Prostate gland (tissue), 2 donors: ENCODE data around the gene MYZAP. TPM values are rescaled to one million over a fixed set of nuclear protein-coding genes. Genes with fewer than 3 reads are reported as not detected.

ENCODE experiments used
- DNase-seq: peaks from one replicate; pipeline ENCODE4 v3.0.0-alpha.2; 2019; ENCODE audit warnings: low spot score
- H3K27ac ChIP-seq, 2 donors: fragments of 200-600 bp; sonication (generic); 2 replicates each; pipeline ENCODE4 v1.5.1; 2017 to 2019
- H3K27me3 ChIP-seq: fragments of 200-600 bp; sonication (generic); replicated peaks from 2 replicates; pipeline ENCODE4 v1.5.1; 2019; ENCODE audit not compliant: insufficient read depth
- H3K36me3 ChIP-seq, 2 donors: fragments of 200-600 bp; sonication (generic); 1 replicate in 1 of 2; 2 replicates in 1 of 2; pipeline versions ENCODE4 v1.5.1 to v1.8.1; 2017 to 2019
- H3K4me1 ChIP-seq: fragments of 200-600 bp; sonication (generic); replicated peaks from 2 replicates; pipeline ENCODE4 v1.5.1; 2019
- H3K4me3 ChIP-seq, 2 donors: fragments of 200-600 bp; sonication (generic); 2 replicates each; pipeline ENCODE4 v1.5.1; 2017 to 2019
- H3K9me3 ChIP-seq: fragments of 200-600 bp; sonication (generic); 2 replicates; pipeline ENCODE4 v1.5.1; 2017
- POLR2A ChIP-seq: fragments of 450-650 bp; IDR thresholded peaks from one replicate; pipeline ENCODE4 v1.6.1; 2016; ENCODE audit warnings: antibody characterized with exemption, mild to moderate bottlenecking
- POLR2AphosphoS5 ChIP-seq: sonication (generic); formaldehyde crosslinking; IDR thresholded peaks from one replicate; pipeline ENCODE4 v1.6.1; 2017; ENCODE audit warnings: antibody characterized with exemption
- WGBS: methylation state at CpG from one replicate; pipeline ENCODE4 v1.1.5; 2018; 5-methylcytosine and 5-hydroxymethylcytosine counted together
- intact Hi-C: fragments of 100-400 bp; cut with DNase I; formaldehyde crosslinking; loops from one replicate; pipeline ENCODE4 v1.14.2; 2022
- total RNA-seq, 2 donors: library from RNA; depleted of rRNA; stranded (reverse); fragments of >200 nt; gene quantifications; one replicate each; pipeline ENCODE4 v1.1.0, GENCODE V29; 2016
- TF ChIP-seq, protein P1 (sequence below), 4 experiments: fragments of 200-600 bp in 2 of 4; fragments of 450-650 bp in 2 of 4; sonication (generic) in 2 of 4; IDR thresholded peaks; 1 replicate in 3 of 4; 2 replicates in 1 of 4; pipeline ENCODE4 v1.5.1; 2016 to 2019; ENCODE audit warnings: antibody characterized with exemption in 4 of 4, mild to moderate bottlenecking in 2 of 4, moderate library complexity in 2 of 4

The MYZAP gene
- total RNA-seq, 2 donors from 2014 or later = 14.9 to 25.1 TPM

DNA sequence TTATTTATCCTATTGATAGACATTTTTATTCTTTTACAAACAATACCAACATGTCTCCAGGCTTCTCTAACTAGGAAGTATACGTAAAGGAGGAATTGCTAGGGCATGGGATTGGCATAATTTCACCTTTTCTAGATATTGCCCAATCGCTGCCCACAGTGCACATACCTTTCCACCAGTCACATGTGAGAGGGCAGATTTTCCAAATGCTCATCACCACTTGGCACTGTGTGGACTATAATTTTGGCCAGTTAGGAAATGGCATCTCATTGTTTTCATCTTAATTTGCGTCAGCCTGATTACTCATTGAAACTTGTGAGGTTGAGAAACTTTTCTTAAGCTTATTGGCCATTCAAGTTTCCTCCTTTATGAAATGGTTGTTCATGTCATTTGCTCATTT lies 57.4 kb downstream of the MYZAP start:
- WGBS = 94% methylated on average over 3 of the region's 3 CpGs
- TF ChIP-seq POLR2A = no peak
- no peak for DNase-seq
- intact Hi-C loops = no loop called here
- no peaks in the 10 kb centered on the region for H3K9me3 ChIP-seq
- H3K4me3 ChIP-seq = no peak overlapping the region
- no peaks in the 10 kb centered on the region for H3K27me3 ChIP-seq
- H3K36me3 ChIP-seq = no peaks in the 10 kb centered on the region
- no peak overlapping the region for H3K27ac ChIP-seq
- H3K4me1 ChIP-seq = no peaks in the 10 kb centered on the region

DNA sequence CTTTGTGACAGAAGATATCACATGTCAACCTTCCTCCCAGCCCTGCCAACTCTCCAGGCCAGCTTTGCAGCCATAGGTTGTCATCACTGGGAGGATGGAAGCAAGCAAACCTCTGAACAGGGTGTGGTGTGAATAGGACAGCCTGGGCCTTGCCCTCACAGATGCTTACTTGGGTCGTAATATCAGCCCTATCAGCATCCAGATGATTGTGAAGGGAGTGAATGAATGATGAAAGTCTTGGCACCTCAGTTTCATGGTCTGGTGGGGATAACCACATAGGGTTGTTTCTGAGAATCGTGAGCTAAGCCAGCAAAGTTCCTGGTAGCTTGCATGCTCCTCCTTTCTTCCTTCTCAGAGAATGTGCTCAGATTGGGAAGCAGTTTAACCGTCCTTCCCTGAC lies 59.7 kb downstream of the MYZAP start:
- 97% methylated on average over 3 of the region's 3 CpGs for WGBS
- H3K9me3 ChIP-seq = no peaks in the 10 kb centered on the region
- TF ChIP-seq, protein P1, sequence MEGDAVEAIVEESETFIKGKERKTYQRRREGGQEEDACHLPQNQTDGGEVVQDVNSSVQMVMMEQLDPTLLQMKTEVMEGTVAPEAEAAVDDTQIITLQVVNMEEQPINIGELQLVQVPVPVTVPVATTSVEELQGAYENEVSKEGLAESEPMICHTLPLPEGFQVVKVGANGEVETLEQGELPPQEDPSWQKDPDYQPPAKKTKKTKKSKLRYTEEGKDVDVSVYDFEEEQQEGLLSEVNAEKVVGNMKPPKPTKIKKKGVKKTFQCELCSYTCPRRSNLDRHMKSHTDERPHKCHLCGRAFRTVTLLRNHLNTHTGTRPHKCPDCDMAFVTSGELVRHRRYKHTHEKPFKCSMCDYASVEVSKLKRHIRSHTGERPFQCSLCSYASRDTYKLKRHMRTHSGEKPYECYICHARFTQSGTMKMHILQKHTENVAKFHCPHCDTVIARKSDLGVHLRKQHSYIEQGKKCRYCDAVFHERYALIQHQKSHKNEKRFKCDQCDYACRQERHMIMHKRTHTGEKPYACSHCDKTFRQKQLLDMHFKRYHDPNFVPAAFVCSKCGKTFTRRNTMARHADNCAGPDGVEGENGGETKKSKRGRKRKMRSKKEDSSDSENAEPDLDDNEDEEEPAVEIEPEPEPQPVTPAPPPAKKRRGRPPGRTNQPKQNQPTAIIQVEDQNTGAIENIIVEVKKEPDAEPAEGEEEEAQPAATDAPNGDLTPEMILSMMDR (IDR thresholded peaks at IDR 0.05) = no peak
- TF ChIP-seq POLR2AphosphoS5 (no peak), POLR2A (no peak)
- H3K27ac ChIP-seq = no peak overlapping the region
- no peaks in the 10 kb centered on the region for H3K4me1 ChIP-seq
- DNase-seq = no peak
- no peak overlapping the region for H3K4me3 ChIP-seq
- H3K27me3 ChIP-seq = no peaks in the 10 kb centered on the region
- intact Hi-C loops = no loop called here
- no peaks in the 10 kb centered on the region for H3K36me3 ChIP-seq

DNA sequence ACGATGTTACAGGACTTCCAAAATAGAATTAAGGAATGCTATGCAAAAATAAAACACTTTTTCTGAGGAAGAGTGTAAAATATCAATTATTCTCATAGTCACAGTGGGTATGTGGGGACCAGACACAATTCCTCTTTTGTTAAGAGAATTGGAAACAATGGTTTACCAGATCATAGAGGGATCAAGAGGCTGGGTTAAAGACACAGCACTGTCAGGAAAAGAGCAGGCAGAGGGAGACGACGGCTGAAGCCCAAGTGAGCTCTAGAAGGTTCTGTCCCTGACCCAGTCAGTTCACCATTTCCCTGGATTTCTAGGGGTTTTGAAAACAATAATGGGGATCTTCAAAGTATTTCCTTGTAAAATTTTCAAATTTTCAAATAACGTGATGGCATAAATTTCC lies 60.8 kb downstream of the MYZAP start:
- TF ChIP-seq POLR2A (no peak), POLR2AphosphoS5 (no peak)
- TF ChIP-seq, protein P1 (IDR thresholded peaks at IDR 0.05) = no peak
- DNase-seq = no peak
- Histone ChIP-seq H3K9me3 (no peaks in the 10 kb centered on the region), H3K4me3 (no peak overlapping the region), H3K27me3 (no peaks in the 10 kb centered on the region), H3K27ac (no peak overlapping the region), H3K36me3 (no peaks in the 10 kb centered on the region), H3K4me1 (no peaks in the 10 kb centered on the region)
- intact Hi-C loops = no loop called here
- 81% methylated on average over 4 of the region's 4 CpGs for WGBS

DNA sequence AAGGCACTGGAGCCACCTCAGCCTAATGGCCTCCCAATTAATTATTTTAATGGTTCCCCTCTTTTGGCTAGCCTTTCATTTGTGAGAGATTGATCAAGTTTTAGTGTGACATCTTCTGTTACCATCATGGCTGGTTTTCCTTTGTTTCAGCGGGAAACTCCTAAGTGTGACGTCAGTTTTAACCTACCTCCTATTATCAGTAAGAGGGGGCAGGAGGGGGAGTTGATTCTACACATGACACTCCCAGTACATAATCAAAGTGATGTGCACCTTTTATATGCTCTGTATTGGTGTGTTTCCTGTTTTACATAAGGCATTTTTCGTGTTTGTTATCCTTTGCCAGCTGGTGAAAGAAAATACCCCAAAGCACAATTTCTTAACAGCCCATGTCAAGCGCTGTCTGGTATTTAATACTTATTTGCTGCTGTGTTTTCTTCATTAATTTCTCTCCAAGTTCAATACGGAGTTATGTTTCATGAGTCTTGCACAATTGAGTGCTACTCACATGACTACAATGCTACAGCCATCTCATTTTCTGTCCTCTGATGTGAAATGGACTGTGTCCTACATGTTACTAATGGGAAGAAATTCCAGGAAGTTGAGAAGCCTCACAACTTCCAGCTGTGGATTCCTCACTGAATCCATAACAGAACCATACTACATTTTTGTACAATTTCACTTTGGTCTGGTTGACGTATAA lies 62.6 kb downstream of the MYZAP start:
- Histone ChIP-seq H3K36me3 (no peaks in the 10 kb centered on the region), H3K9me3 (no peaks in the 10 kb centered on the region), H3K27ac (peak overlapping the region; percentile 31 to 35), H3K27me3 (no peaks in the 10 kb centered on the region), H3K4me1 (no peaks in the 10 kb centered on the region), H3K4me3 (no peak overlapping the region)
- peak; percentile 49 for DNase-seq
- TF ChIP-seq, protein P1 (IDR thresholded peaks at IDR 0.05) = no peak
- TF ChIP-seq POLR2AphosphoS5 (peak; percentile 86), POLR2A (no peak)
- intact Hi-C loops = no loop called here
- WGBS = 46% methylated on average over 6 of the region's 6 CpGs

DNA sequence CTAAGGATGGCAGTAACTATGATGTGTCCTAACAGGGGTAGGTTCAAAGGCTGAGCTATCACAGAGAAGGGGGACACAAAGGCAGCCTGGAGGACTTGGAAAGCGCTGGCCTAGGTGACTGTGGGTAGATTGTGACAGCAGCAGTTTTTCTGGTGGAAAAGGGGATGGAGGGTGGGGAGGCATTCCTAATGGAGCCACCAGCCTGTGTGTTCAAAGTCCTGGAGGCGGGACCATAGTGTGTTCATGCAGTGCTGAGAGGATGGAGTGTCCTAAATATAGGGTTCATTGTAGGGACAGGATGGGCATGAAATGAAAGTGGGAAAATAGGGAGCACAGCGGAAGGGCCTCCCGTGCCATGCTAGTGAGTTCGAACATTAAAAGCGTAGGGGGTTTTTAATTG lies 63.3 kb downstream of the MYZAP start:
- DNase-seq = no peak
- intact Hi-C loops = no loop called here
- H3K27ac ChIP-seq = no peak overlapping the region
- H3K4me3 ChIP-seq = no peak overlapping the region
- 80% methylated on average over 6 of the region's 6 CpGs for WGBS
- H3K9me3 ChIP-seq = no peaks in the 10 kb centered on the region
- no peaks in the 10 kb centered on the region for H3K27me3 ChIP-seq
- no peaks in the 10 kb centered on the region for H3K36me3 ChIP-seq
- no peaks in the 10 kb centered on the region for H3K4me1 ChIP-seq
- TF ChIP-seq, protein P1 (IDR thresholded peaks at IDR 0.05) = no peak
- TF ChIP-seq POLR2AphosphoS5 = no peak
- TF ChIP-seq POLR2A = no peak
